ENCODE data around the gene PLEKHM2. TPM values are rescaled to one million over a fixed set of nuclear protein-coding genes. Genes with fewer than 3 reads are reported as not detected.

Gene PLEKHM2
- total and polyA plus RNA-seq, 9 donors = 22.1 to 81.8 (median 50.1) TPM

- no peak overlapping the region for H3K27ac ChIP-seq
- no peak overlapping the region for H3K4me3 ChIP-seq
- intact Hi-C loops (cut with DNase I) = loop anchor here in 3 of 4 donors (10.0 kb wide), 2 partner anchors 136 to 406 kb away; no protein-coding TSS in a partner anchor
- peaks cover 1% of the 10 kb centered on the region for H3K4me1 ChIP-seq (ENCODE audit: insufficient read depth)
- no peaks in the 10 kb centered on the region for H3K36me3 ChIP-seq
- no peak for DNase-seq
- no peaks in the 10 kb centered on the region for H3K27me3 ChIP-seq
- TF ChIP-seq POLR2A (IDR thresholded peaks at IDR 0.05) = no peak
- TF ChIP-seq EP300 (IDR thresholded peaks at IDR 0.05) = no peak
- no peak for TF ChIP-seq CTCF (IDR thresholded peaks at IDR 0.05)
- 88 to 92% (median 90%) methylated on average over 15 to 16 of the region's 16 CpGs for WGBS, 3 donors
- no peaks in the 10 kb centered on the region for H3K9me3 ChIP-seq
Observed at GRCh38 chr1:15730936-15731335, 46.8 kb downstream of the PLEKHM2 start.

- H3K27me3 ChIP-seq = no peaks in the 10 kb centered on the region
- WGBS, 3 donors = 91 to 94% (median 92%) methylated on average over 36 to 39 of the region's 39 CpGs
- H3K4me1 ChIP-seq (ENCODE audit: insufficient read depth) = peaks cover 5% of the 10 kb centered on the region
- intact Hi-C loops (cut with DNase I) = loop anchor here in 3 of 4 donors (10.0 kb wide), 2 partner anchors 137 to 407 kb away; no protein-coding TSS in a partner anchor
- H3K36me3 ChIP-seq = no peaks in the 10 kb centered on the region
- H3K4me3 ChIP-seq = no peak overlapping the region
- TF ChIP-seq EP300 (IDR thresholded peaks at IDR 0.05) = no peak
- no peak for TF ChIP-seq POLR2A (IDR thresholded peaks at IDR 0.05)
- no peak for TF ChIP-seq CTCF (IDR thresholded peaks at IDR 0.05)
- DNase-seq = no peak
- H3K27ac ChIP-seq = no peak overlapping the region
- H3K9me3 ChIP-seq = no peaks in the 10 kb centered on the region
Observed at GRCh38 chr1:15731735-15732685, 47.9 kb downstream of the PLEKHM2 start.

GRCh38 chr1:15732686-15733081, 48.6 kb downstream of the PLEKHM2 start:
- no peak for DNase-seq
- intact Hi-C loops (cut with DNase I) = loop anchor here in 3 of 4 donors (10.0 kb wide), 2 partner anchors 138 to 408 kb away; no protein-coding TSS in a partner anchor
- Histone ChIP-seq H3K36me3 (no peaks in the 10 kb centered on the region), H3K4me3 (no peak overlapping the region), H3K27ac (no peak overlapping the region), H3K9me3 (no peaks in the 10 kb centered on the region), H3K4me1 (ENCODE audit: insufficient read depth) (peaks cover 5% of the 10 kb centered on the region), H3K27me3 (no peaks in the 10 kb centered on the region)
- no peak for TF ChIP-seq CTCF (IDR thresholded peaks at IDR 0.05)
- TF ChIP-seq EP300 (IDR thresholded peaks at IDR 0.05) = no peak
- TF ChIP-seq POLR2A (IDR thresholded peaks at IDR 0.05) = no peak
- 50 to 82% (median 71%) methylated on average over 2 to 7 of the region's 7 CpGs for WGBS, 3 donors

GRCh38 chr1:15733218-15733725, 49.2 kb downstream of the PLEKHM2 start:
- no peaks in the 10 kb centered on the region for H3K9me3 ChIP-seq
- no peak for DNase-seq
- no peak overlapping the region for H3K27ac ChIP-seq
- intact Hi-C loops (cut with DNase I) = loop anchor here in 3 of 4 donors (10.0 kb wide), 2 partner anchors 138 to 408 kb away; no protein-coding TSS in a partner anchor
- no peaks in the 10 kb centered on the region for H3K27me3 ChIP-seq
- TF ChIP-seq CTCF (IDR thresholded peaks at IDR 0.05) = no peak
- no peak for TF ChIP-seq POLR2A (IDR thresholded peaks at IDR 0.05)
- no peak for TF ChIP-seq EP300 (IDR thresholded peaks at IDR 0.05)
- no peak overlapping the region for H3K4me3 ChIP-seq
- peaks cover 5% of the 10 kb centered on the region for H3K4me1 ChIP-seq (ENCODE audit: insufficient read depth)
- 78 to 86% (median 85%) methylated on average over 11 of the region's 11 CpGs for WGBS, 3 donors
- no peaks in the 10 kb centered on the region for H3K36me3 ChIP-seq

All from ovary (tissue), 9 donors.